Measurements from ENCODE around the gene DDRGK1. TPM values are rescaled to one million over a fixed set of nuclear protein-coding genes. Genes with fewer than 3 reads are reported as not detected.
A peak's percentile ranks its signal among the peaks of the same experiment; 100 is the strongest.

DDRGK1 gene
- total RNA-seq, 4 donors from 2014 or later: 59.2 to 71.7 (median 66.4) TPM

DNA sequence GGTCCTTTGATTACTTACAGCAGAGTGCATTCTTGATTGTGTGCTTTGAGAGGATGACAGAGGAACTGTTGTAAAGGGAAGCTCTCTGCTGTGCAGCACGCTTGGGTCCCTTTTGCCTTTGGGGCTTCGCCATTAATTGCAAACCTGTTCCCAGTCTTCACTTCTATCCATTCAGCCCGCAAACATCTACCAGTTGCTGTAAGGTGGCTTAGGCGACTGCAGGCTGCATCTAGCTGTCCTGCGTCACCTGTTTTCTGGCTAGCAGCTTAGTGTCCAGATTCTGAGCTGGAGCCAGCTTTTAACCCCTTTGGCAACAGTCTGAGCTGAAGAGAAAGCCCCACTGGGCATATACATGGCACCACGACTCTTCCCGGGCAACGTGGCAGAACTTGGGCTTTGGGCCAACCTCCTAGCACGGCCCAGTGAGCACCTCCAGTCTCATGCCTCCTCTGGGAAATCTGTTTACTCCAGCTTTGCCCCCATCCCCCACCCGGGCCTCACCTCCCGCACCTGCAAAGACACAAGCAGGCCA is 42.3 kb downstream of the DDRGK1 start:
- WGBS, 2 donors: 46 to 58% methylated on average over 8 to 11 of the region's 11 CpGs
- intact Hi-C loops (cut with DNase I): no loop called here
- no peaks in the 10 kb centered on the region for H3K36me3 ChIP-seq
- no peaks in the 10 kb centered on the region for H3K9me3 ChIP-seq
- no peak for DNase-seq
- TF ChIP-seq, protein P1, sequence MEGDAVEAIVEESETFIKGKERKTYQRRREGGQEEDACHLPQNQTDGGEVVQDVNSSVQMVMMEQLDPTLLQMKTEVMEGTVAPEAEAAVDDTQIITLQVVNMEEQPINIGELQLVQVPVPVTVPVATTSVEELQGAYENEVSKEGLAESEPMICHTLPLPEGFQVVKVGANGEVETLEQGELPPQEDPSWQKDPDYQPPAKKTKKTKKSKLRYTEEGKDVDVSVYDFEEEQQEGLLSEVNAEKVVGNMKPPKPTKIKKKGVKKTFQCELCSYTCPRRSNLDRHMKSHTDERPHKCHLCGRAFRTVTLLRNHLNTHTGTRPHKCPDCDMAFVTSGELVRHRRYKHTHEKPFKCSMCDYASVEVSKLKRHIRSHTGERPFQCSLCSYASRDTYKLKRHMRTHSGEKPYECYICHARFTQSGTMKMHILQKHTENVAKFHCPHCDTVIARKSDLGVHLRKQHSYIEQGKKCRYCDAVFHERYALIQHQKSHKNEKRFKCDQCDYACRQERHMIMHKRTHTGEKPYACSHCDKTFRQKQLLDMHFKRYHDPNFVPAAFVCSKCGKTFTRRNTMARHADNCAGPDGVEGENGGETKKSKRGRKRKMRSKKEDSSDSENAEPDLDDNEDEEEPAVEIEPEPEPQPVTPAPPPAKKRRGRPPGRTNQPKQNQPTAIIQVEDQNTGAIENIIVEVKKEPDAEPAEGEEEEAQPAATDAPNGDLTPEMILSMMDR (IDR thresholded peaks at IDR 0.05): no peak
- TF ChIP-seq POLR2A (IDR thresholded peaks at IDR 0.05): no peak
- H3K4me1 ChIP-seq: peaks cover 17 to 36% (median 18%) of the 10 kb centered on the region in 3 donors
- H3K4me3 ChIP-seq: no peak overlapping the region
- no peak overlapping the region for H3K27ac ChIP-seq
- H3K27me3 ChIP-seq: peaks cover 0 to 6% (median 0%) of the 10 kb centered on the region in 4 donors

DNA sequence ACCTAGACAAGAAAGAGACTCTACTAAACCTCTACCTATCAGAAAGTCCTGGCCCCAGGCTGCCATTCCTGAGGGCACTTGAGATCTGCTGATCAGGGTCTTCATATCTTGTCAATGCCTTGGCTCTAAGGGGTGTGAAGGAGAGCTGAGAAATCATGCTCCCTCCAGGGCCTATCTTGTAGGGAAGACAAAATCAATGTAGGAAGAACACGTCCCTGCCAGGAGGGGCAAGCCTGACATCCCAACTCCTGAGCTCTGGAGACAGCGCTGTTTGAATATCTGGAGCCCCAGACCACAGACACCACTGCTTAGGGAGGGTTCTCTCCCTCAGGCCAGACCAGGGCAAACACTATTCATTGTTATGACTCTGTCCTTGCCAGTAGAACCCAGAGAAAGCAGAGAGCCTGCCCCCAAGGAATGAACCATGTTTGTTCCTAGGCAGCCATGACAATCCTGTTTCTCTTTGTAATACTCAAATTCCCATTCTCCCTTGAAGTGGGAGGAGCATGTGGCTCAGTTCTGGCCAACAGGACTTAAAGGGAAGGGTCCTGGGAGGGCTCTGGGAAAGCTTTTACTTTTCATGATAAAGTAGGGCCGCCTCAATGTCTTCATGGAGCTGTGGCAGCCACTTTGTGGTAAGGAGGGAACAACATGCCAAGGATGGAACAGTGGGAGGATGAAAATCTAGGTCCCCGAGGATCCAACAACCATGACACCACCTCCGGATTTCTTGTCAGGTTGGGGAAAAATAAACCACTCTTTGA is 43.0 kb downstream of the DDRGK1 start:
- WGBS, 2 donors: 76 to 83% methylated on average over 4 of the region's 5 CpGs
- DNase-seq: no peak

DNA sequence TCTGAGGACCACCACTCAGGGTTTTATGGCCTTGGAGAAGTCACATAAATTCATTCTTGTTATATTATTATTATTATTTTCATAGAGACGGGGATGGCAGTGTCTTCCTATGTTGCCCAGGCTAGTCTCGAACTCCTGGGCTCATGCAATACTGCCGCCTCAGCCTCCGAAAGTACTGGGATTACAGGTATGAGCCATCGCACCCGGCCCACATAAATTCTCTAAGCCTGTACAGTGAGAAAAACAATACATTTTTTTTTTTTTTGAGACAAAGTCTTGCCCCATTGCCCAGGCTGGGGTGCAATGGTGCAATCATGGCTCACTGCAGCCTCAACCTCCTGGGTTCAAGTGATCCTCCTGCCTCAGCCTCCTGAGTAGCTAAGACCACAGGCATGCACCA is 44.1 kb downstream of the DDRGK1 start:
- Histone ChIP-seq H3K9me3 (no peaks in the 10 kb centered on the region), H3K27ac (peak overlapping the region in 2 of 4 donors; percentile 92 to 95), H3K27me3 (no peaks in the 10 kb centered on the region), H3K4me3 (peak overlapping the region in 3 of 4 donors; percentile 96 to 100 (median 98)), H3K36me3 (peaks cover 0 to under 1% (median 0%) of the 10 kb centered on the region in 3 donors), H3K4me1 (peaks cover 20 to 48% (median 30%) of the 10 kb centered on the region in 3 donors)
- intact Hi-C loops (cut with DNase I): no loop called here
- TF ChIP-seq, protein P1 (IDR thresholded peaks at IDR 0.05): no peak
- no peak for TF ChIP-seq POLR2A (IDR thresholded peaks at IDR 0.05)
- WGBS, 2 donors: 83 to 92% methylated on average over 6 of the region's 6 CpGs
- no peak for DNase-seq

More for the DNA sequence above, 43.0 kb downstream of the DDRGK1 start:
- Histone ChIP-seq H3K27ac (no peak overlapping the region), H3K4me3 (no peak overlapping the region), H3K4me1 (peaks cover 20 to 42% (median 24%) of the 10 kb centered on the region in 3 donors), H3K9me3 (no peaks in the 10 kb centered on the region), H3K36me3 (no peaks in the 10 kb centered on the region), H3K27me3 (no peaks in the 10 kb centered on the region)
- TF ChIP-seq, protein P1 (IDR thresholded peaks at IDR 0.05): no peak
- TF ChIP-seq POLR2A (IDR thresholded peaks at IDR 0.05): no peak
- intact Hi-C loops (cut with DNase I): no loop called here

DNA sequence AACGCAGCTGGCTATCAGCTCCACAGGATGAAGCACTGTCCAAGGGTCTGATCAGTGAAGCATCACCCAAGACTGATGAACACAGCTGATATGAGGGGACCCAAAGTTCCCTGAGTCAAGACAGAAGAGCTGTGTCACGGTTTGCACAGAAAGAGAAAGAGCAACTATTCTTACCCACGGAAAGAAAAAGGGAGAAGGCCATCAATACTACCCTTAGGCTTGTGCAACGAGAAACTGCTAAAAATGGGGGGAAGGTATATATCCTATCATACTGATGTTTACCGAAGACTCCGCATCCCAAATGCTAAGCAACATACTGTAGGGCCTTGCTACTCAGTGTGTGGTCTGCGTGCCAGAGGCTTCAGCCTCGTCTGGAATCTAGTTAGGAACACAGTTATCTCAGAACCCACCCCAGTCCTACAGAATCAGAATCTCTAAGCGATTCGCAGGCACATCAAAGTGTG is 45.5 kb downstream of the DDRGK1 start:
- H3K36me3 ChIP-seq: peaks cover 0 to 14% (median 5%) of the 10 kb centered on the region in 3 donors
- intact Hi-C loops (cut with DNase I): no loop called here
- no peaks in the 10 kb centered on the region for H3K9me3 ChIP-seq
- WGBS, 2 donors: 0 to 4% methylated on average over 9 to 10 of the region's 10 CpGs
- no peaks in the 10 kb centered on the region for H3K27me3 ChIP-seq
- TF ChIP-seq, protein P1 (IDR thresholded peaks at IDR 0.05): no peak
- no peak for TF ChIP-seq POLR2A (IDR thresholded peaks at IDR 0.05)
- H3K4me3 ChIP-seq: peak overlapping the region; percentile 87 to 100 (median 97)
- peak overlapping the region; percentile 89 to 95 (median 93) for H3K27ac ChIP-seq
- DNase-seq: no peak
- H3K4me1 ChIP-seq: peaks cover 20 to 55% (median 30%) of the 10 kb centered on the region in 3 donors

DNA sequence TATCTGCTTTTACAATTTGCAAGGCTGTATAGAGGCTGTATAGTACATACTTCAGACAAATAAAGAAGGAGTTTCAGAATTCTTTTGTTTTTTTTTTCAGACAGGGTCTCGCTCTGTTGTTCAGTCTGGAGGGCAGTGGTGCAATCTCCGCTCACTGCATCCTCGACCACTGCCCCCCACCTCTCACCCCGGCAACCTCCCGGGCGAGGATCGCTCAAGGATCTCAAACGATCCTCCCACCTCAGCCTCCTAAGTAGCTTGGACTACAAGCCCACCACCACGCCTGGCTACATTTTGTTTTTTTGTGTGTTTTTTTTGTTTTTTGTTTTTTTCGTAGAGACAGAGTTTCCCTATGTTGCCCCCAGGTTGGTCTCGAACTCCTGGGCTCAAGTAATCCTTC is 46.7 kb downstream of the DDRGK1 start:
- 70 to 75% methylated on average over 11 of the region's 11 CpGs for WGBS, 2 donors
- Histone ChIP-seq H3K4me3 (peak overlapping the region in 3 of 4 donors; percentile 96 to 100 (median 98)), H3K36me3 (peaks cover 0 to 17% (median 5%) of the 10 kb centered on the region in 3 donors), H3K27me3 (no peaks in the 10 kb centered on the region), H3K4me1 (peaks cover 20 to 67% (median 31%) of the 10 kb centered on the region in 3 donors), H3K27ac (peak overlapping the region in 1 of 4 donors; percentile 56), H3K9me3 (no peaks in the 10 kb centered on the region)
- intact Hi-C loops (cut with DNase I): no loop called here
- DNase-seq: no peak
- TF ChIP-seq POLR2A (IDR thresholded peaks at IDR 0.05): no peak
- TF ChIP-seq, protein P1 (IDR thresholded peaks at IDR 0.05): no peak

Measured in esophagus squamous epithelium (tissue), 5 donors.